ENCODE results near the gene RNF41.

RNF41 gene

GRCh38 chr12:56229916-56230431, 8.3 kb upstream of the RNF41 start, which contains the start of gene SLC39A5:
Gene SLC39A5 (plus strand): TSS chr12:56230051. CDS start chr12:56231275, 1,224 bp downstream.
- TF ChIP-seq CTCF (IDR thresholded peaks at IDR 0.05; ENCODE audit: low read length) (no peak), EZH2 (optimal IDR thresholded peaks at IDR 0.05; ENCODE audit: low read depth, low read length) (no peak)
- Histone ChIP-seq H3K9me2 (replicated peaks; ENCODE audit: insufficient read depth, low read length) (no peaks in the 10 kb centered on the region), H3K9me3 (replicated peaks; ENCODE audit: insufficient read depth, low read length) (no peaks in the 10 kb centered on the region), H3K27me3 (replicated peaks; ENCODE audit: insufficient read depth, low read length) (no peaks in the 10 kb centered on the region), H3K9ac (ENCODE audit: low read length) (no peak within 1 kb of the TSS), H3K4me2 (ENCODE audit: low read depth, low read length) (no peak within 1 kb of the TSS), H3F3A (ENCODE audit: insufficient read depth, low read length) (no peaks in the 10 kb centered on the region; the same call in 1 of the 2 replicates), H3K79me2 (ENCODE audit: low read length) (peaks cover 6% of the 10 kb centered on the region), H3K4me1 (ENCODE audit: low read length) (peaks cover 3% of the 10 kb centered on the region; the same call in 1 of the 2 replicates), H4K20me1 (ENCODE audit: insufficient read depth, low read length) (no peaks in the 10 kb centered on the region), H3K4me3 (ENCODE audit: low read length) (no peak within 1 kb of the TSS), H2AFZ (ENCODE audit: low read length) (no peak within 1 kb of the TSS), H3K36me3 (replicated peaks; ENCODE audit: insufficient read depth, low read length) (no peaks in the 10 kb centered on the region), H3K27ac (ENCODE audit: low read length) (no peak within 1 kb of the TSS)
- DNase-seq = no peak

GRCh38 chr12:56229082-56229481, 7.4 kb upstream of the RNF41 start:
- H3K4me1 ChIP-seq (ENCODE audit: low read length) = peaks cover 5% of the 10 kb centered on the region; the same call in 1 of the 2 replicates
- H3K4me3 ChIP-seq (ENCODE audit: low read length) = no peak overlapping the region
- no peaks in the 10 kb centered on the region for H3K27me3 ChIP-seq (replicated peaks; ENCODE audit: insufficient read depth, low read length)
- no peak overlapping the region for H3K27ac ChIP-seq (ENCODE audit: low read length)
- H3K36me3 ChIP-seq (replicated peaks; ENCODE audit: insufficient read depth, low read length) = no peaks in the 10 kb centered on the region
- H2AFZ ChIP-seq (ENCODE audit: low read length) = no peak overlapping the region
- no peak for DNase-seq
- peaks cover 13% of the 10 kb centered on the region for H3K79me2 ChIP-seq (ENCODE audit: low read length)
- no peaks in the 10 kb centered on the region for H3K9me3 ChIP-seq (replicated peaks; ENCODE audit: insufficient read depth, low read length)
- TF ChIP-seq EZH2phosphoT487 (IDR thresholded peaks at IDR 0.05; ENCODE audit: low read length) (no peak), EZH2 (optimal IDR thresholded peaks at IDR 0.05; ENCODE audit: low read depth, low read length) (no peak)
- H3K9me2 ChIP-seq (replicated peaks; ENCODE audit: insufficient read depth, low read length) = no peaks in the 10 kb centered on the region
- no peak overlapping the region for H3K9ac ChIP-seq (ENCODE audit: low read length)
- no peak overlapping the region for H3K4me2 ChIP-seq (ENCODE audit: low read depth, low read length)
- H3F3A ChIP-seq (ENCODE audit: insufficient read depth, low read length) = no peaks in the 10 kb centered on the region; the same call in 1 of the 2 replicates
- no peaks in the 10 kb centered on the region for H4K20me1 ChIP-seq (ENCODE audit: insufficient read depth, low read length)

- no peaks in the 10 kb centered on the region for H3K9me3 ChIP-seq (replicated peaks; ENCODE audit: insufficient read depth, low read length)
- no peaks in the 10 kb centered on the region for H3K9me2 ChIP-seq (replicated peaks; ENCODE audit: insufficient read depth, low read length)
- H3K27ac ChIP-seq (ENCODE audit: low read length) = no peak overlapping the region
- no peaks in the 10 kb centered on the region for H3K36me3 ChIP-seq (replicated peaks; ENCODE audit: insufficient read depth, low read length)
- peak overlapping the region; percentile 81 for H3K9ac ChIP-seq (ENCODE audit: low read length)
- TF ChIP-seq CTCF (IDR thresholded peaks at IDR 0.05; ENCODE audit: low read length) (no peak), EZH2 (optimal IDR thresholded peaks at IDR 0.05; ENCODE audit: low read depth, low read length) (no peak), EZH2phosphoT487 (IDR thresholded peaks at IDR 0.05; ENCODE audit: low read length) (no peak)
- peak overlapping the region; percentile 80 for H3K4me3 ChIP-seq (ENCODE audit: low read length)
- peak overlapping the region; percentile 95 for H2AFZ ChIP-seq (ENCODE audit: low read length)
- peak overlapping the region; percentile 64 for H3K4me2 ChIP-seq (ENCODE audit: low read depth, low read length)
- peaks cover 18% of the 10 kb centered on the region for H3F3A ChIP-seq (ENCODE audit: insufficient read depth, low read length)
- no peaks in the 10 kb centered on the region for H3K27me3 ChIP-seq (replicated peaks; ENCODE audit: insufficient read depth, low read length)
- H3K4me1 ChIP-seq (ENCODE audit: low read length) = peaks cover 9% of the 10 kb centered on the region; the same call in 1 of the 2 replicates
- no peak for DNase-seq
- no peaks in the 10 kb centered on the region for H4K20me1 ChIP-seq (ENCODE audit: insufficient read depth, low read length)
- H3K79me2 ChIP-seq (ENCODE audit: low read length) = peaks cover 26% of the 10 kb centered on the region
Observed at GRCh38 chr12:56224954-56225353, 3.2 kb upstream of the RNF41 start.

GRCh38 chr12:56224102-56224701, 2.5 kb upstream of the RNF41 start, which contains the start of gene NABP2:
Gene NABP2 (plus strand): TSS chr12:56224342. CDS start chr12:56224857, 515 bp downstream.
- H3K27ac ChIP-seq (ENCODE audit: low read length) = peak within 1 kb of the TSS; percentile 29; the same call in 1 of the 2 replicates

More at GRCh38 chr12:56224102-56224701, 2.5 kb upstream of the RNF41 start, which contains the start of gene NABP2:
- peak within 1 kb of the TSS; percentile 81 for H3K9ac ChIP-seq (ENCODE audit: low read length)
- H3K4me1 ChIP-seq (ENCODE audit: low read length) = peaks cover 9% of the 10 kb centered on the region; the same call in 1 of the 2 replicates
- H4K20me1 ChIP-seq (ENCODE audit: insufficient read depth, low read length) = no peaks in the 10 kb centered on the region
- no peaks in the 10 kb centered on the region for H3K27me3 ChIP-seq (replicated peaks; ENCODE audit: insufficient read depth, low read length)
- peaks cover 32% of the 10 kb centered on the region for H3K79me2 ChIP-seq (ENCODE audit: low read length)
- no peaks in the 10 kb centered on the region for H3K9me3 ChIP-seq (replicated peaks; ENCODE audit: insufficient read depth, low read length)
- H3K36me3 ChIP-seq (replicated peaks; ENCODE audit: insufficient read depth, low read length) = no peaks in the 10 kb centered on the region
- no peak for TF ChIP-seq EZH2 (optimal IDR thresholded peaks at IDR 0.05; ENCODE audit: low read depth, low read length)
- TF ChIP-seq CTCF (IDR thresholded peaks at IDR 0.05; ENCODE audit: low read length) = peak; percentile 80
- peak within 1 kb of the TSS; percentile 80 for H3K4me3 ChIP-seq (ENCODE audit: low read length)
- H3K9me2 ChIP-seq (replicated peaks; ENCODE audit: insufficient read depth, low read length) = no peaks in the 10 kb centered on the region
- H3F3A ChIP-seq (ENCODE audit: insufficient read depth, low read length) = peaks cover 18% of the 10 kb centered on the region
- DNase-seq = peak; percentile 97
- peak within 1 kb of the TSS; percentile 95 for H2AFZ ChIP-seq (ENCODE audit: low read length)
- H3K4me2 ChIP-seq (ENCODE audit: low read depth, low read length) = peak within 1 kb of the TSS; percentile 86
